GM19397 (cell line): ENCODE results near the gene NOS2.
"Not testable (repeated sequence)": the region's sequence is repeated elsewhere in the genome, so short reads cannot be mapped to it uniquely, and the experiment has no call there.

ENCODE experiments used
- ATAC-seq: cut with Tn5 transposase; IDR thresholded peaks from one replicate; pipeline ENCODE4 v1.9.1; 2021; ENCODE audit warnings: mild to moderate bottlenecking, moderate library complexity; ENCODE audit not compliant: unreplicated experiment

Gene NOS2

GRCh38 chr17:27793168-27793905 is 7.0 kb downstream of the NOS2 start:
- ATAC-seq: no peak

- no peak for ATAC-seq
Observed at GRCh38 chr17:27792095-27792494, 8.2 kb downstream of the NOS2 start.

- no peak for ATAC-seq
Observed at GRCh38 chr17:27788919-27789318, 11.4 kb downstream of the NOS2 start.

GRCh38 chr17:27783440-27784350 is 16.6 kb downstream of the NOS2 start:
- ATAC-seq: no peak

- no peak for ATAC-seq
Observed at GRCh38 chr17:27782791-27783206, 17.5 kb downstream of the NOS2 start.

- no peak for ATAC-seq
Observed at GRCh38 chr17:27780828-27781404, 19.4 kb downstream of the NOS2 start.

- no peak for ATAC-seq
Observed at GRCh38 chr17:27780092-27780827, 20.1 kb downstream of the NOS2 start.

GRCh38 chr17:27778183-27778582 is 22.1 kb downstream of the NOS2 start:
- ATAC-seq: no peak

GRCh38 chr17:27776882-27777624 is 23.3 kb downstream of the NOS2 start:
- ATAC-seq: no peak

- ATAC-seq: no peak
Observed at GRCh38 chr17:27771586-27771985, 28.7 kb downstream of the NOS2 start.

- no peak for ATAC-seq
Observed at GRCh38 chr17:27770877-27771276, 29.5 kb downstream of the NOS2 start.

- no peak for ATAC-seq
Observed at GRCh38 chr17:27768858-27769410, 31.4 kb downstream of the NOS2 start.

- ATAC-seq: no peak
Observed at GRCh38 chr17:27766438-27766837, 33.9 kb downstream of the NOS2 start.

GRCh38 chr17:27765353-27765752 is 35.0 kb downstream of the NOS2 start:
- ATAC-seq: no peak

- ATAC-seq: no peak
Observed at GRCh38 chr17:27764589-27764988, 35.7 kb downstream of the NOS2 start.

- no peak for ATAC-seq
Observed at GRCh38 chr17:27762527-27763305, 37.6 kb downstream of the NOS2 start.

- ATAC-seq: not testable (repeated sequence)
Observed at GRCh38 chr17:27760931-27761330, 39.4 kb downstream of the NOS2 start.

GRCh38 chr17:27760069-27760885 is 40.1 kb downstream of the NOS2 start:
- ATAC-seq: no peak
